HepG2 (cell line): ENCODE data around the gene HRC. TPM values are rescaled to one million over a fixed set of nuclear protein-coding genes. Genes with fewer than 3 reads are reported as not detected.

ENCODE experiments used
- CEBPG ChIP-seq: IDR thresholded peaks from 2 replicates; pipeline ENCODE4 v1.6.1; 2016
- CERS6 ChIP-seq: sonication (generic); formaldehyde crosslinking; IDR thresholded peaks from 2 replicates; pipeline ENCODE4 v1.5.0; 2020; ENCODE audit warnings: missing genetic modification reagents
- ELF1 ChIP-seq: sonication (generic); formaldehyde crosslinking; IDR thresholded peaks from 2 replicates; pipeline ENCODE4 v1.4.0; 2020; ENCODE audit warnings: missing genetic modification reagents
- HNF4G ChIP-seq, 2 experiments: sonication (generic) in 1 of 2; formaldehyde crosslinking in 1 of 2; IDR thresholded peaks; 2 replicates each; pipeline versions ENCODE4 v1.4.0 to v1.6.1; 2011 to 2020; ENCODE audit warnings: borderline replicate concordance in 2 of 2, low read depth in 2 of 2, mild to moderate bottlenecking in 2 of 2, low read length in 1 of 2, missing genetic modification reagents in 1 of 2, moderate library complexity in 1 of 2
- LRRFIP1 ChIP-seq: sonication (generic); formaldehyde crosslinking; conservative IDR thresholded peaks from 2 replicates; pipeline ENCODE4 v1.4.0; 2020; ENCODE audit warnings: missing genetic modification reagents
- MNT ChIP-seq: fragments of 450-650 bp; IDR thresholded peaks from 2 replicates; pipeline ENCODE4 v1.6.1; 2016
- MYPOP ChIP-seq: sonication (generic); formaldehyde crosslinking; IDR thresholded peaks from 2 replicates; pipeline ENCODE4 v1.8.1; 2023; ENCODE audit warnings: mild to moderate bottlenecking, moderate library complexity, missing genetic modification reagents
- NCOR1 ChIP-seq: fragments of 200-600 bp; sonication (generic); IDR thresholded peaks from 2 replicates; pipeline ENCODE4 v1.7.0; 2017; ENCODE audit warnings: antibody characterized with exemption, low read length, borderline replicate concordance
- PAF1 ChIP-seq: IDR thresholded peaks from 2 replicates; pipeline ENCODE4 v1.6.1; 2016; ENCODE audit warnings: missing genetic modification reagents, missing compliant biosample characterization
- REL ChIP-seq: sonication (generic); formaldehyde crosslinking; conservative IDR thresholded peaks from 2 replicates; pipeline ENCODE4 v1.8.0; 2022; ENCODE audit warnings: mild to moderate bottlenecking, missing genetic modification reagents, moderate library complexity
- SIX4 ChIP-seq: sonication (generic); formaldehyde crosslinking; IDR thresholded peaks from 2 replicates; pipeline ENCODE4 v1.4.0; 2020; ENCODE audit warnings: missing genetic modification reagents
- SMC3 ChIP-seq: IDR thresholded peaks from 2 replicates; pipeline ENCODE4 v1.6.1; 2011; ENCODE audit warnings: low read length, improper control_type of control experiment
- ZIK1 ChIP-seq: sonication (generic); formaldehyde crosslinking; IDR thresholded peaks from 2 replicates; pipeline ENCODE4 v1.5.0; 2020; ENCODE audit warnings: mild to moderate bottlenecking, low read depth, missing genetic modification reagents, borderline replicate concordance
- ZMAT3 ChIP-seq: sonication (generic); formaldehyde crosslinking; conservative IDR thresholded peaks from 2 replicates; pipeline ENCODE4 v1.7.0; 2021; ENCODE audit warnings: missing genetic modification reagents
- ZNF10 ChIP-seq: sonication (generic); formaldehyde crosslinking; IDR thresholded peaks from 2 replicates; pipeline ENCODE4 v1.4.0; 2020; ENCODE audit warnings: mild to moderate bottlenecking, low read depth, missing genetic modification reagents, borderline replicate concordance
- ZNF3 ChIP-seq: IDR thresholded peaks from 2 replicates; pipeline ENCODE4 v1.7.0; 2017; ENCODE audit warnings: inconsistent platforms
- ZNF337 ChIP-seq: sonication (generic); formaldehyde crosslinking; IDR thresholded peaks from 2 replicates; pipeline ENCODE4 v1.5.1; 2020; ENCODE audit warnings: missing genetic modification reagents, low read depth, mild to moderate bottlenecking, borderline replicate concordance
- ZNF354B ChIP-seq: sonication (generic); formaldehyde crosslinking; IDR thresholded peaks from 2 replicates; pipeline ENCODE4 v1.8.0; 2022; ENCODE audit warnings: mild to moderate bottlenecking, missing genetic modification reagents
- ZNF556 ChIP-seq: sonication (generic); formaldehyde crosslinking; IDR thresholded peaks from 2 replicates; pipeline ENCODE4 v1.4.0; 2020; ENCODE audit warnings: mild to moderate bottlenecking, missing genetic modification reagents, borderline replicate concordance
- ZNF562 ChIP-seq: sonication (generic); formaldehyde crosslinking; IDR thresholded peaks from 2 replicates; pipeline ENCODE4 v1.8.0; 2022; ENCODE audit warnings: missing genetic modification reagents, borderline replicate concordance
- ZNF572 ChIP-seq: sonication (generic); formaldehyde crosslinking; IDR thresholded peaks from 2 replicates; pipeline ENCODE4 v1.5.1; 2020; ENCODE audit warnings: mild to moderate bottlenecking, missing genetic modification reagents
- ZNF841 ChIP-seq: sonication (generic); formaldehyde crosslinking; IDR thresholded peaks from 2 replicates; pipeline ENCODE4 v1.8.1; 2023; ENCODE audit warnings: missing genetic modification reagents, borderline replicate concordance
- polyA plus RNA-seq, 8 experiments: library from polyadenylated mRNA; depleted of rRNA in 3 of 8; stranded (reverse) in 7 of 8; unstranded in 1 of 8; fragments of >200 nt; fragmentation: Illumina TruSeq in 4 of 8; extraction: Trizol in 4 of 8; gene quantifications; 2 replicates each; pipeline versions ENCODE4 v1.2.1 to v1.2.3, GENCODE V29; 2011 to 2016; ENCODE audit warnings: low read depth in 4 of 8, missing spikeins in 1 of 8, mixed read lengths in 1 of 8; ENCODE audit not compliant: insufficient read depth in 1 of 8
- total RNA-seq, 5 experiments: library from RNA; depleted of rRNA; stranded (reverse); fragments of >200 nt; fragmentation: Illumina TruSeq; extraction: Trizol; gene quantifications; 2 replicates each; pipeline ENCODE4 v1.2.3, GENCODE V29; 2016; ENCODE audit warnings: low read depth in 1 of 5

The HRC gene
- total and polyA plus RNA-seq, 2 of the 13 experiments (the other 11 are each of a cell fraction or from before 2014, with no cell fraction given): 3.6 to 15.4 TPM

GRCh38 chr19:49113762-49114629 is 41.2 kb downstream of the HRC start, which contains the start of gene LIN7B (continued):
- TF ChIP-seq MNT (no peak; the same call in 1 of the 2 replicates), ZNF562 (CRISPR knock-in tag) (no peak), ZNF337 (CRISPR knock-in tag) (no peak), HNF4G (IDR thresholded peaks at IDR 0.05; ENCODE audit: borderline replicate concordance, low read depth, low read length) (no peak), HNF4G (CRISPR knock-in tag; IDR thresholded peaks at IDR 0.05; ENCODE audit: borderline replicate concordance, low read depth) (no peak), MYPOP (0 out of 2 replicates have a peak, but pooled peaks have one; percentile 46), ELF1 (CRISPR knock-in tag) (0 out of 2 replicates have a peak, but pooled peaks have one; percentile 11), ZIK1 (CRISPR knock-in tag) (no peak; the same call in 1 of the 2 replicates), ZNF841 (no peak), ZNF354B (CRISPR knock-in tag) (no peak), ZNF556 (CRISPR knock-in tag) (no peak), CEBPG (CRISPR knock-in tag) (0 out of 2 replicates have a peak, but pooled peaks have one; percentile 14), SIX4 (no peak), ZMAT3 (no peak; the same call in 1 of the 2 replicates), PAF1 (no peak), ZNF572 (CRISPR knock-in tag) (peak; percentile 62; the same call in 1 of the 2 replicates), REL (no peak), ZNF3 (CRISPR knock-in tag) (peak; percentile 95), ZNF10 (no peak), CERS6 (CRISPR knock-in tag) (no peak), LRRFIP1 (CRISPR knock-in tag) (no peak), SMC3 (no peak), NCOR1 (no peak)
